Body of pancreas (tissue), 4 donors: ENCODE measurements around the gene TMEM184B. TPM values are rescaled to one million over a fixed set of nuclear protein-coding genes. Genes with fewer than 3 reads are reported as not detected.

ENCODE experiments used
- ATAC-seq: fragments of 150-250 bp; one replicate; pipeline ENCODE4 v1.9.1; 2016
- DNase-seq, 4 donors: peaks; one replicate each; pipeline ENCODE4 v3.0.0-alpha.2; 2019
- H3K27ac ChIP-seq, 4 donors: fragments of 200-600 bp; sonication (generic); 1 replicate in 3 of 4; 2 replicates in 1 of 4; pipeline versions ENCODE4 v1.5.1 to v1.6.1; 2016 to 2019; ENCODE audit warnings: mild to moderate bottlenecking in 1 of 4, mixed read lengths in 1 of 4, moderate library complexity in 1 of 4
- H3K27me3 ChIP-seq, 2 donors: fragments of 200-600 bp; sonication (generic); one replicate each; pipeline ENCODE4 v1.6.0; 2016; ENCODE audit warnings: mild to moderate bottlenecking in 1 of 2
- H3K36me3 ChIP-seq, 2 donors: fragments of 200-600 bp; sonication (generic); replicated peaks in 1 of 2; 2 replicates each; pipeline ENCODE4 v1.5.1; 2016; ENCODE audit warnings: low read depth in 2 of 2; ENCODE audit not compliant: insufficient read depth in 1 of 2
- H3K4me1 ChIP-seq: fragments of 200-600 bp; sonication (generic); one replicate; pipeline ENCODE4 v1.6.0; 2016
- H3K4me3 ChIP-seq, 2 donors: fragments of 200-600 bp; sonication (generic); 1 replicate in 1 of 2; 2 replicates in 1 of 2; pipeline ENCODE4 v1.5.1; 2016 to 2019
- H3K9me3 ChIP-seq, 3 donors: fragments of 200-600 bp; sonication (generic); 1 replicate in 2 of 3; 2 replicates in 1 of 3; pipeline ENCODE4 v1.5.1; 2016
- CTCF ChIP-seq, 7 experiments: fragments of 450-650 bp in 4 of 7; fragments of 200-600 bp in 3 of 7; sonication (generic) in 3 of 7; IDR thresholded peaks; one replicate each; pipeline ENCODE4 v1.5.1; 2016 to 2019; ENCODE audit warnings: antibody characterized with exemption in 7 of 7
- POLR2A ChIP-seq, 3 donors: fragments of 450-650 bp; IDR thresholded peaks; one replicate each; pipeline ENCODE4 v1.6.1; 2016; ENCODE audit warnings: antibody characterized with exemption in 3 of 3, mild to moderate bottlenecking in 2 of 3
- WGBS, 2 donors: methylation state at CpG; one replicate each; pipeline ENCODE4 v1.1.5; 2017; 5-methylcytosine and 5-hydroxymethylcytosine counted together
- intact Hi-C: fragments of 100-400 bp; cut with DNase I; formaldehyde crosslinking; loops from one replicate; pipeline ENCODE4 v1.15.1; 2023
- total RNA-seq, 2 donors: library from RNA; depleted of rRNA; stranded (reverse); fragments of >200 nt; gene quantifications; one replicate each; pipeline ENCODE4 v1.1.0, GENCODE V29; 2016

Gene TMEM184B
- total RNA-seq, 2 donors from 2014 or later: 28.7 to 31.4 TPM

- H3K36me3 ChIP-seq: no peaks in the 10 kb centered on the region
- DNase-seq: peak; percentile 82 to 92 (median 90)
- H3K4me3 ChIP-seq: peak overlapping the region; percentile 36 to 47
- ATAC-seq: peak; percentile 62
- intact Hi-C loops: no loop called here
- peak overlapping the region; percentile 97 to 100 (median 98) for H3K27ac ChIP-seq
- WGBS, 2 donors: 0% methylated on average over 52 of the region's 74 CpGs; no CpG with 5 or more reads in 1 of the 2 donors
- H3K4me1 ChIP-seq: peaks cover 18% of the 10 kb centered on the region
- no peaks in the 10 kb centered on the region for H3K9me3 ChIP-seq
- TF ChIP-seq CTCF (IDR thresholded peaks at IDR 0.05) (peak in 4 of 7 experiments; percentile 27 to 31 (median 30)), POLR2A (IDR thresholded peaks at IDR 0.05) (no peak)
- no peaks in the 10 kb centered on the region for H3K27me3 ChIP-seq
Observed at GRCh38 chr22:38202437-38203089, 70.2 kb downstream of the TMEM184B start.

DNA sequence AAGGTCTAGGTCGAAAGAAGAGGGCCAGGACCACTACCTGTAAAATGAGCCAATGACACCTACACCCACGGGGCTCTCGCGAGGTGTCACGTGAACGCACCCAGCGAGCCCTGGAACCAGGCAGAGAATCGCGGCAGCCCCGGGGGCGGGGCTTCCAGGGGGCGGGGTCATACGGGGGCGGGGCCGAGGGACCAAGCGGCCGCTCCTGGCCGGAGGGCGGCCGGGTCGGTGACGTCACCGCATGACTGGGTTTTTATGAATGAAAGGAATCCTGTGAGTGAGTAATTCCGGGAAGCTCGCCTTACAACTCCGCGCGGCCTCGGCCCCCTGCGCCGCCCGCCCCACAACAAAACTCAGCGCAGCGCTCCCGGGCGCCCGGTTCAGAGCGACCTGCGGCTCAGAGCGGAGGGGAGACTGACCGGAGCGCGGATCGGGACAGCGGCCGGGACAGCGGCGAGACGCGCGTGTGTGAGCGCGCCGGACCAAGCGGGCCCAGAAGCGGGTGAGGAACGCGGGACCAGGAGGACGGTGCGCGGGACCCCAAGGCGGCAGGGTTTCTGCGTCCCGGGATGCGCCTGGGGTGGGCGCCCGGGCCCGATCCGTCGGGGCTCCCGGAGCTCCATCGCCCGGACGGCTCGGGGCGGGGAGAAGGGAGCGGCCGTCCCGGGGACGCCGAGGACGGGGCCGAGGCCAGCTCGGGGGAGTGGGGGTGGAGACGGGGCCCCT lies 70.9 kb downstream of the TMEM184B start, which contains the start of gene MAFF:
Gene MAFF (plus strand): TSS at position 284 of the 726 bp plus-strand sequence. CDS start 11,860 bp downstream, outside the sequence.
- H3K36me3 ChIP-seq: no peaks in the 10 kb centered on the region
- H3K27me3 ChIP-seq: no peaks in the 10 kb centered on the region
- peak within 1 kb of the TSS; percentile 36 to 47 for H3K4me3 ChIP-seq
- peak within 1 kb of the TSS; percentile 97 to 100 (median 98) for H3K27ac ChIP-seq
- WGBS, 2 donors: 0% methylated on average over 2 to 66 of the region's 85 CpGs
- DNase-seq (peak; percentile 98), ATAC-seq (peak; percentile 87)
- no peaks in the 10 kb centered on the region for H3K9me3 ChIP-seq
- peak; percentile 98 for TF ChIP-seq POLR2A (IDR thresholded peaks at IDR 0.05)
- TF ChIP-seq CTCF (IDR thresholded peaks at IDR 0.05): peak in 1 of 7 experiments; percentile 9
- intact Hi-C loops: no loop called here
- H3K4me1 ChIP-seq: peaks cover 18% of the 10 kb centered on the region

- no peaks in the 10 kb centered on the region for H3K36me3 ChIP-seq
- 18 to 19% methylated on average over 8 of the region's 8 CpGs for WGBS, 2 donors
- intact Hi-C loops: no loop called here
- no peaks in the 10 kb centered on the region for H3K27me3 ChIP-seq
- peak overlapping the region; percentile 97 to 100 (median 98) for H3K27ac ChIP-seq
- no peak overlapping the region for H3K4me3 ChIP-seq
- no peak for TF ChIP-seq POLR2A (IDR thresholded peaks at IDR 0.05)
- DNase-seq (no peak), ATAC-seq (no peak)
- no peaks in the 10 kb centered on the region for H3K9me3 ChIP-seq
- H3K4me1 ChIP-seq: peaks cover 18% of the 10 kb centered on the region
Observed at GRCh38 chr22:38201371-38201710, 71.5 kb downstream of the TMEM184B start.

GRCh38 chr22:38199826-38200559 lies 72.8 kb downstream of the TMEM184B start:
- intact Hi-C loops: no loop called here
- Histone ChIP-seq H3K4me3 (no peak overlapping the region), H3K9me3 (no peaks in the 10 kb centered on the region), H3K36me3 (no peaks in the 10 kb centered on the region), H3K27ac (no peak overlapping the region), H3K27me3 (no peaks in the 10 kb centered on the region), H3K4me1 (peaks cover 18% of the 10 kb centered on the region)
- TF ChIP-seq POLR2A (IDR thresholded peaks at IDR 0.05) (no peak), CTCF (IDR thresholded peaks at IDR 0.05) (no peak)
- DNase-seq: no peak
- 82 to 84% methylated on average over 8 to 10 of the region's 10 CpGs for WGBS, 2 donors
- ATAC-seq: no peak
